ENCODE measurements around the gene PRAC2. TPM values are rescaled to one million over a fixed set of nuclear protein-coding genes. Genes with fewer than 3 reads are reported as not detected.

Gene PRAC2
- total RNA-seq, 1 experiment from 2014 or later: not detected

- no peak for DNase-seq (ENCODE audit: low spot score)
Measured at GRCh38 chr17:48720266-48721008, 2.5 kb upstream of the PRAC2 start.

GRCh38 chr17:48721009-48721402, 2.0 kb upstream of the PRAC2 start:
- DNase-seq (ENCODE audit: low spot score): no peak

- DNase-seq (ENCODE audit: low spot score): no peak
Measured at GRCh38 chr17:48722201-48722907, 631 bp upstream of the PRAC2 start, which contains the start of gene PRAC1. Gene PRAC1, minus strand, starts transcription at chr17:48722518. Its CDS starts 126 bp downstream, at chr17:48722392.

- no peak for DNase-seq (ENCODE audit: low spot score)
Measured at GRCh38 chr17:48723423-48724250, 652 bp downstream of the PRAC2 start.

GRCh38 chr17:48724251-48725003, 1.4 kb downstream of the PRAC2 start:
- peak; percentile 63 for DNase-seq (ENCODE audit: low spot score)

GRCh38 chr17:48725004-48725287, 2.0 kb downstream of the PRAC2 start:
- DNase-seq (ENCODE audit: low spot score): no peak

GRCh38 chr17:48725288-48726064, 2.5 kb downstream of the PRAC2 start:
- DNase-seq (ENCODE audit: low spot score): no peak

- no peak for DNase-seq (ENCODE audit: low spot score)
Measured at GRCh38 chr17:48726114-48726915, 3.3 kb downstream of the PRAC2 start.

- DNase-seq (ENCODE audit: low spot score): no peak
Measured at GRCh38 chr17:48726916-48727286, 3.9 kb downstream of the PRAC2 start.

- DNase-seq (ENCODE audit: low spot score): no peak
Measured at GRCh38 chr17:48727415-48728175, 4.6 kb downstream of the PRAC2 start.

- peak; percentile 47 for DNase-seq (ENCODE audit: low spot score)
Measured at GRCh38 chr17:48728232-48729231, 5.5 kb downstream of the PRAC2 start, which contains the start of gene HOXB13. Gene HOXB13, minus strand, starts transcription at chr17:48728750. Its CDS starts 157 bp downstream, at chr17:48728593.

- DNase-seq (ENCODE audit: low spot score): no peak
Measured at GRCh38 chr17:48729335-48730239, 6.6 kb downstream of the PRAC2 start.

- DNase-seq (ENCODE audit: low spot score): no peak
Measured at GRCh38 chr17:48730240-48730550, 7.2 kb downstream of the PRAC2 start.

- DNase-seq (ENCODE audit: low spot score): no peak
Measured at GRCh38 chr17:48731355-48731754, 8.4 kb downstream of the PRAC2 start.

GRCh38 chr17:48732688-48733629, 10.0 kb downstream of the PRAC2 start:
- no peak for DNase-seq (ENCODE audit: low spot score)

All from A172 (cell line).